ENCODE data around the gene LARGE1. TPM values are rescaled to one million over a fixed set of nuclear protein-coding genes. Genes with fewer than 3 reads are reported as not detected.

LARGE1 gene
- total RNA-seq, 1 experiment from 2014 or later, result 2.5 TPM

DNA sequence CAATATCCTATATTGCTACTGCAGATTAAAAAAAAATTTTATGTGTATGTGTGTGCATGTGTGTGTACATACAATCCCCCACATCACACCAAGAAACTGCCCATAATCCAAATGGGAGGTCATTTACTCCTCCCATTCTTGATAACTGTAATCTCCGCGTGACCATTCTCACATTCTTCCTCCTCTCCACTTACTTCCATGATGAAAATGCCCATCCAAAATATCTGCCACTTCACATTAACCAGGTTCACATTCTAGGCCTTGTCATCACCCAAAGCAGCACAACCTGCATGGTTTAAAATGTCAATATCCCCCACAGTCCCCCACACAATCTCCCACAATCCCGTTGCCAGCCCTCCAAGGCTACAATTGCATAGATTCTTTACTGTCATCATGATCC, 149.6 kb downstream of the LARGE1 start:
- ChIA-PET POLR2A (no interaction called here), CTCF (no interaction called here)
- Histone ChIP-seq H3K27ac (ENCODE audit: low read length) (no peak overlapping the region), H3K36me3 (ENCODE audit: control insufficient read depth, insufficient read depth, low read length) (no peaks in the 10 kb centered on the region), H3K4me3 (ENCODE audit: low read depth in 2 of 2, low read length in 2 of 2) (no peak overlapping the region), H3K9me3 (ENCODE audit: control insufficient read depth, insufficient read depth, low read depth, low read length) (no peaks in the 10 kb centered on the region), H3K27me3 (ENCODE audit: control insufficient read depth, insufficient read depth, low read length) (no peaks in the 10 kb centered on the region), H3K4me1 (ENCODE audit: control insufficient read depth, insufficient read depth, low read length) (no peaks in the 10 kb centered on the region)
- DNase-seq (ENCODE audit: low read depth, low spot score) (no peak), ATAC-seq (no peak)
- no peak for TF ChIP-seq CTCF (IDR thresholded peaks at IDR 0.05)
- in situ Hi-C loops (cut with HindIII; ENCODE audit: low pct_unique_long_range_greater_than_20kb, low sequenced_read_pairs) (no loop called here), intact Hi-C loops (cut with micrococcal nuclease; ENCODE audit: unreplicated experiment) (no loop called here)
- no TSS peak for BruUV-seq (replicated peaks)

DNA sequence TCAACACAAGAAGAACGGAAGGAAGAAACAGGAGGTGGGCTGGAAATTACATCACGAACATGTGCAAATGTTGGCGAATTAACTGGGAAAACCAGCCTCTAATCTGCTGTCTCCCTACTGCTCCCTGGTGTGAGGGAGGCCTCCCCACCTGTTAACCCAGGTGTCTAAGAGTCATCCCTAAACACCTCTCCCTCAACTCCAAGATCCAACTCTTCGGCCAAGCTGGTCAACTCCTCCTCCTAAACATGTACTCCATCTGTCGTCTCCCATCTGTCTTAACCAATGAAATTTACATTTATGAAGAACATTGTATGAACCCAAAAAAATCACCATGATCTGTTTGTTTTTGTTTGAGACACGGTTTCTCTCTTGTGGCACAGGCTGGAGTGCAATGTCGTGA, 154.2 kb downstream of the LARGE1 start:
- intact Hi-C loops (cut with micrococcal nuclease; ENCODE audit: unreplicated experiment), result no loop called here
- CTCF ChIA-PET, result no interaction called here
- in situ Hi-C loops (cut with HindIII; ENCODE audit: low pct_unique_long_range_greater_than_20kb, low sequenced_read_pairs), result no loop called here
- ATAC-seq (no peak), DNase-seq (ENCODE audit: low read depth, low spot score) (no peak)
- POLR2A ChIA-PET, result no interaction called here
- BruUV-seq (replicated peaks), result no TSS peak
- TF ChIP-seq REST (IDR thresholded peaks at IDR 0.05; ENCODE audit: insufficient read depth in 1 of 2, low read depth in 2 of 2, low read length in 1 of 2), result no peak
- no peak for TF ChIP-seq POLR2AphosphoS5 (IDR thresholded peaks at IDR 0.05; ENCODE audit: low read depth, low read length)
- TF ChIP-seq TCF7L2 (IDR thresholded peaks at IDR 0.05; ENCODE audit: low read depth, low read length), result no peak
- no peak for TF ChIP-seq CTCF (IDR thresholded peaks at IDR 0.05)
- TF ChIP-seq SIN3A (IDR thresholded peaks at IDR 0.05; ENCODE audit: borderline replicate concordance, insufficient read depth, low read depth, low read length), result no peak
- Histone ChIP-seq H3K9me3 (ENCODE audit: control insufficient read depth, insufficient read depth, low read depth, low read length) (no peaks in the 10 kb centered on the region), H3K4me3 (ENCODE audit: low read depth in 2 of 2, low read length in 2 of 2) (no peak overlapping the region), H3K36me3 (ENCODE audit: control insufficient read depth, insufficient read depth, low read length) (no peaks in the 10 kb centered on the region), H3K4me1 (ENCODE audit: control insufficient read depth, insufficient read depth, low read length) (no peaks in the 10 kb centered on the region), H3K27ac (ENCODE audit: low read length) (no peak overlapping the region), H3K27me3 (ENCODE audit: control insufficient read depth, insufficient read depth, low read length) (no peaks in the 10 kb centered on the region)

GRCh38 chr22:33758961-33759360, 161.3 kb downstream of the LARGE1 start:
- H3K36me3 ChIP-seq (ENCODE audit: control insufficient read depth, insufficient read depth, low read length), result no peaks in the 10 kb centered on the region
- TF ChIP-seq SIN3A (IDR thresholded peaks at IDR 0.05; ENCODE audit: borderline replicate concordance, insufficient read depth, low read depth, low read length) (no peak), REST (IDR thresholded peaks at IDR 0.05; ENCODE audit: insufficient read depth in 1 of 2, low read depth in 2 of 2, low read length in 1 of 2) (no peak), POLR2AphosphoS5 (IDR thresholded peaks at IDR 0.05; ENCODE audit: low read depth, low read length) (no peak), TCF7L2 (IDR thresholded peaks at IDR 0.05; ENCODE audit: low read depth, low read length) (no peak), CTCF (IDR thresholded peaks at IDR 0.05) (no peak)
- in situ Hi-C loops (cut with HindIII; ENCODE audit: low pct_unique_long_range_greater_than_20kb, low sequenced_read_pairs), result no loop called here
- no TSS peak for BruUV-seq (replicated peaks)
- no peak overlapping the region for H3K27ac ChIP-seq (ENCODE audit: low read length)
- intact Hi-C loops (cut with micrococcal nuclease; ENCODE audit: unreplicated experiment), result no loop called here
- ATAC-seq (no peak), DNase-seq (ENCODE audit: low read depth, low spot score) (no peak)
- H3K9me3 ChIP-seq (ENCODE audit: control insufficient read depth, insufficient read depth, low read depth, low read length), result no peaks in the 10 kb centered on the region
- CTCF ChIA-PET, result no interaction called here
- H3K27me3 ChIP-seq (ENCODE audit: control insufficient read depth, insufficient read depth, low read length), result no peaks in the 10 kb centered on the region
- no peaks in the 10 kb centered on the region for H3K4me1 ChIP-seq (ENCODE audit: control insufficient read depth, insufficient read depth, low read length)
- H3K4me3 ChIP-seq (ENCODE audit: low read depth in 2 of 2, low read length in 2 of 2), result no peak overlapping the region
- POLR2A ChIA-PET, result no interaction called here

Data from Panc1 (cell line).